Measurements from ENCODE around the gene VPS36. TPM values are rescaled to one million over a fixed set of nuclear protein-coding genes. Genes with fewer than 3 reads are reported as not detected.

Gene VPS36
- total and polyA plus RNA-seq, 2 donors from 2014 or later: 19.2 to 48.9 TPM

DNA sequence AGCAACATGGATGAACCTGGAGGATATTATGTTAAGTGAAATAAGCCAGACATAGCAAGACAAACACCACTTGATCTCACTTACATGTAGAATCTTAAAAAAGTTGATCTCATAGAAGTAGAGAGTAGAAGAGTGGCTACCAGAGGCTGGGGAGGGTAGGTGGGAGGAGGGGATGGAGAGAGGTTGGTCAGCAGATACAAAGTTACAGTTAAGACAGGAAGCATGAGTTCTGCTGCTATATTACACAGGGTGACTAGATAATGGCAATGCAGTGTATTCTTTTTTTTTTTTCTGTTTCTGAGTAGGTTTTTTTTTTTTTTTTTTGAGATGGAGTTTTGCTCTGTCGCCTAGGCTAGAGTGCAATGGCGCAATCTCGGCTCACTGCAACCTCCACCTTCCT, 29.2 kb downstream of the VPS36 start:
- Histone ChIP-seq H3K9ac (ENCODE audit: low read length in 3 of 3) (no peak overlapping the region), H3K36me3 (ENCODE audit: control insufficient read depth in 2 of 3, insufficient read depth in 3 of 3, low read length in 3 of 3) (peaks cover 3 to 35% (median 19%) of the 10 kb centered on the region in 3 donors), H3K27me3 (ENCODE audit: control insufficient read depth, insufficient read depth, low read length) (no peaks in the 10 kb centered on the region), H3K4me3 (ENCODE audit: low read length in 3 of 3) (no peak overlapping the region), H3K9me3 (ENCODE audit: control insufficient read depth in 2 of 3, insufficient read depth in 1 of 3, low read length in 3 of 3) (no peaks in the 10 kb centered on the region), H3K27ac (ENCODE audit: low read depth in 2 of 2, low read length in 2 of 2) (no peak overlapping the region), H3K4me1 (ENCODE audit: control insufficient read depth in 2 of 3, insufficient read depth in 2 of 3, low read depth in 1 of 3, low read length in 3 of 3) (no peaks in the 10 kb centered on the region)
- intact Hi-C loops (cut with DNase I): no loop called here
- no peak for FAIRE-seq
- no peak for DNase-seq
- TF ChIP-seq, protein P1, sequence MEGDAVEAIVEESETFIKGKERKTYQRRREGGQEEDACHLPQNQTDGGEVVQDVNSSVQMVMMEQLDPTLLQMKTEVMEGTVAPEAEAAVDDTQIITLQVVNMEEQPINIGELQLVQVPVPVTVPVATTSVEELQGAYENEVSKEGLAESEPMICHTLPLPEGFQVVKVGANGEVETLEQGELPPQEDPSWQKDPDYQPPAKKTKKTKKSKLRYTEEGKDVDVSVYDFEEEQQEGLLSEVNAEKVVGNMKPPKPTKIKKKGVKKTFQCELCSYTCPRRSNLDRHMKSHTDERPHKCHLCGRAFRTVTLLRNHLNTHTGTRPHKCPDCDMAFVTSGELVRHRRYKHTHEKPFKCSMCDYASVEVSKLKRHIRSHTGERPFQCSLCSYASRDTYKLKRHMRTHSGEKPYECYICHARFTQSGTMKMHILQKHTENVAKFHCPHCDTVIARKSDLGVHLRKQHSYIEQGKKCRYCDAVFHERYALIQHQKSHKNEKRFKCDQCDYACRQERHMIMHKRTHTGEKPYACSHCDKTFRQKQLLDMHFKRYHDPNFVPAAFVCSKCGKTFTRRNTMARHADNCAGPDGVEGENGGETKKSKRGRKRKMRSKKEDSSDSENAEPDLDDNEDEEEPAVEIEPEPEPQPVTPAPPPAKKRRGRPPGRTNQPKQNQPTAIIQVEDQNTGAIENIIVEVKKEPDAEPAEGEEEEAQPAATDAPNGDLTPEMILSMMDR (IDR thresholded peaks at IDR 0.05; ENCODE audit: borderline replicate concordance, extremely low read depth, insufficient read depth): no peak

DNA sequence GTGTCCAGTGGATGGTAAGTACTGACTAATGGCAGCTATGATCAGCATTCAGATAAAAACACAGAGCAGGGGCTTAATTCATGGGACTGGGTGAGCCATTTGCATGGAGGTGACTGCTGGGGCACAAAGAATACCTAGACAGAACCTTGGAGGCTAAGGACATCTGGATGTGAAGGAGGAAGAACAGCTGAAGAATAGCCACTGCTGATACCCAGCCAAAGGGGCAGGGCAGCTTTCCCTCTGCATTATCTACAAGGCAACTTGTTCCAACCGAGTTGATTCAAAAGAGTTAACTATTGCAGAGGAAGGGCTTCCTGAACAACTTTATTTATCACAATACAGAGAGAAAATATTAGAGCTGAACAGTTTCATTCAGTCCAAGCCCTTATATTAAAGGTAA, 31.4 kb downstream of the VPS36 start:
- H3K36me3 ChIP-seq (ENCODE audit: control insufficient read depth in 2 of 3, insufficient read depth in 3 of 3, low read length in 3 of 3): peaks cover 6 to 33% (median 20%) of the 10 kb centered on the region in 3 donors
- no peak overlapping the region for H3K4me3 ChIP-seq (ENCODE audit: low read length in 3 of 3)
- no peaks in the 10 kb centered on the region for H3K27me3 ChIP-seq (ENCODE audit: control insufficient read depth, insufficient read depth, low read length)
- no peak overlapping the region for H3K27ac ChIP-seq (ENCODE audit: low read depth in 2 of 2, low read length in 2 of 2)
- FAIRE-seq (no peak), DNase-seq (no peak)
- no peak overlapping the region for H3K9ac ChIP-seq (ENCODE audit: low read length in 3 of 3)
- no peaks in the 10 kb centered on the region for H3K9me3 ChIP-seq (ENCODE audit: control insufficient read depth in 2 of 3, insufficient read depth in 1 of 3, low read length in 3 of 3)
- TF ChIP-seq, protein P1 (IDR thresholded peaks at IDR 0.05; ENCODE audit: borderline replicate concordance, extremely low read depth, insufficient read depth): no peak
- intact Hi-C loops (cut with DNase I): no loop called here
- H3K4me1 ChIP-seq (ENCODE audit: control insufficient read depth in 2 of 3, insufficient read depth in 2 of 3, low read depth in 1 of 3, low read length in 3 of 3): no peaks in the 10 kb centered on the region

DNA sequence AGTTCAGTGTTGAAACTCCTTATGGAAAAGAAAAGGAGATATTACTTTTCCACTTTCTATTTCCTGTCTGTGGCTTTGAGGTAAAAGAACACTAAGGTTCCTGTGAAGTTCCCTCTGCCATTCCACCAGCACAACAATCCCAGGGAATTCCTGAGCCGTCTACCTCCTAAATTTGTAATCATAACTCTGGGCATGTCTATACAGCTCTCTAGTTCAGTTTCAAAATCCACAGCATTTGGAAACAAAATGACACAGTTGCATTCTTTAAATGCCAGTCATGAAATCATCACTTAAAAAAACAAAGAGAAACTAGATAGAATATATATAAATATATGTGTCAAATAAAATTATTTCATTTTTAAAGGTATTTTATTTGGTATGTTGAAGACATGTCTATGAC, 35.5 kb downstream of the VPS36 start:
- DNase-seq (no peak), FAIRE-seq (no peak)
- TF ChIP-seq, protein P1 (IDR thresholded peaks at IDR 0.05; ENCODE audit: borderline replicate concordance, extremely low read depth, insufficient read depth): no peak
- intact Hi-C loops (cut with DNase I): no loop called here
- H3K4me3 ChIP-seq (ENCODE audit: low read length in 3 of 3): no peak overlapping the region
- H3K27me3 ChIP-seq (ENCODE audit: control insufficient read depth, insufficient read depth, low read length): no peaks in the 10 kb centered on the region
- H3K4me1 ChIP-seq (ENCODE audit: control insufficient read depth in 2 of 3, insufficient read depth in 2 of 3, low read depth in 1 of 3, low read length in 3 of 3): no peaks in the 10 kb centered on the region
- peaks cover 5 to 24% (median 12%) of the 10 kb centered on the region in 3 donors for H3K36me3 ChIP-seq (ENCODE audit: control insufficient read depth in 2 of 3, insufficient read depth in 3 of 3, low read length in 3 of 3)
- H3K9ac ChIP-seq (ENCODE audit: low read length in 3 of 3): no peak overlapping the region
- no peak overlapping the region for H3K27ac ChIP-seq (ENCODE audit: low read depth in 2 of 2, low read length in 2 of 2)
- no peaks in the 10 kb centered on the region for H3K9me3 ChIP-seq (ENCODE audit: control insufficient read depth in 2 of 3, insufficient read depth in 1 of 3, low read length in 3 of 3)

DNA sequence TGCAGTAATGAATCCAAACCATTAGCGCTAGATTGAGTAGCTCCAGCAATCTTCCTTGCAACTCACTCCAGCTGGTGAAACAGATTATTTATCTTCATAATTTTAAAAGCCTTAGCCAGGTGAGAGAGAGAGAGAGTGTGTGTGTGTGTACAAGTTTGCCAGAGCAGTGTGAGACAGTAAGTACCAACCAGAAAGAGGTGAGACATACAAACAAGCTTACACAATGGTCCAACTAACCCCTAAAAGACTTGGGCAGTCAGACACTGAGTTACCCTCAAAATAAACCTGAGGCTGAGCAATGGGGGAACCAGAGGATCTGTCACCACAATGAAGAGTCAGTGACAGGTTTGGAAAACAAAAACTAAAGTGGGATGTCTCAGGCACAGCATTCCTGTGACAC, 36.4 kb downstream of the VPS36 start:
- TF ChIP-seq, protein P1 (IDR thresholded peaks at IDR 0.05; ENCODE audit: borderline replicate concordance, extremely low read depth, insufficient read depth): no peak
- Histone ChIP-seq H3K27ac (ENCODE audit: low read depth in 2 of 2, low read length in 2 of 2) (no peak overlapping the region), H3K27me3 (ENCODE audit: control insufficient read depth, insufficient read depth, low read length) (no peaks in the 10 kb centered on the region), H3K4me3 (ENCODE audit: low read length in 3 of 3) (no peak overlapping the region), H3K9ac (ENCODE audit: low read length in 3 of 3) (no peak overlapping the region), H3K36me3 (ENCODE audit: control insufficient read depth in 2 of 3, insufficient read depth in 3 of 3, low read length in 3 of 3) (peaks cover 5 to 17% (median 10%) of the 10 kb centered on the region in 3 donors), H3K9me3 (ENCODE audit: control insufficient read depth in 2 of 3, insufficient read depth in 1 of 3, low read length in 3 of 3) (no peaks in the 10 kb centered on the region), H3K4me1 (ENCODE audit: control insufficient read depth in 2 of 3, insufficient read depth in 2 of 3, low read depth in 1 of 3, low read length in 3 of 3) (no peaks in the 10 kb centered on the region)
- no peak for DNase-seq
- no peak for FAIRE-seq
- intact Hi-C loops (cut with DNase I): no loop called here
